Neural cell (in vitro differentiated cells): ENCODE measurements around the gene POC5.
"Not testable (repeated sequence)": the region's sequence is repeated elsewhere in the genome, so short reads cannot be mapped to it uniquely, and the experiment has no call there.

Experiments used
- RAD21 ChIP-seq: fragments of 450-650 bp; conservative IDR thresholded peaks from 2 replicates; pipeline ENCODE4 v1.6.1; 2014; ENCODE audit warnings: antibody characterized with exemption, mild to moderate bottlenecking, moderate library complexity
- TF ChIP-seq, protein P1 (sequence below): fragments of 450-650 bp; IDR thresholded peaks from 2 replicates; pipeline ENCODE4 v1.5.1; 2014; ENCODE audit warnings: antibody characterized with exemption, mild to moderate bottlenecking, moderate library complexity; ENCODE audit not compliant: poor library complexity, severe bottlenecking

GRCh38 chr5:75695472-75696351 lies 21.5 kb downstream of the POC5 start:
- not testable (repeated sequence) for TF ChIP-seq RAD21
- TF ChIP-seq, protein P1, sequence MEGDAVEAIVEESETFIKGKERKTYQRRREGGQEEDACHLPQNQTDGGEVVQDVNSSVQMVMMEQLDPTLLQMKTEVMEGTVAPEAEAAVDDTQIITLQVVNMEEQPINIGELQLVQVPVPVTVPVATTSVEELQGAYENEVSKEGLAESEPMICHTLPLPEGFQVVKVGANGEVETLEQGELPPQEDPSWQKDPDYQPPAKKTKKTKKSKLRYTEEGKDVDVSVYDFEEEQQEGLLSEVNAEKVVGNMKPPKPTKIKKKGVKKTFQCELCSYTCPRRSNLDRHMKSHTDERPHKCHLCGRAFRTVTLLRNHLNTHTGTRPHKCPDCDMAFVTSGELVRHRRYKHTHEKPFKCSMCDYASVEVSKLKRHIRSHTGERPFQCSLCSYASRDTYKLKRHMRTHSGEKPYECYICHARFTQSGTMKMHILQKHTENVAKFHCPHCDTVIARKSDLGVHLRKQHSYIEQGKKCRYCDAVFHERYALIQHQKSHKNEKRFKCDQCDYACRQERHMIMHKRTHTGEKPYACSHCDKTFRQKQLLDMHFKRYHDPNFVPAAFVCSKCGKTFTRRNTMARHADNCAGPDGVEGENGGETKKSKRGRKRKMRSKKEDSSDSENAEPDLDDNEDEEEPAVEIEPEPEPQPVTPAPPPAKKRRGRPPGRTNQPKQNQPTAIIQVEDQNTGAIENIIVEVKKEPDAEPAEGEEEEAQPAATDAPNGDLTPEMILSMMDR, result not testable (repeated sequence)
